HG03439 (cell line): ENCODE measurements around the gene RHOBTB3.

ENCODE experiments used
- ATAC-seq: cut with Tn5 transposase; IDR thresholded peaks from one replicate; pipeline ENCODE4 v1.9.1; 2021; ENCODE audit warnings: mild to moderate bottlenecking, moderate library complexity; ENCODE audit not compliant: unreplicated experiment

The RHOBTB3 gene

DNA sequence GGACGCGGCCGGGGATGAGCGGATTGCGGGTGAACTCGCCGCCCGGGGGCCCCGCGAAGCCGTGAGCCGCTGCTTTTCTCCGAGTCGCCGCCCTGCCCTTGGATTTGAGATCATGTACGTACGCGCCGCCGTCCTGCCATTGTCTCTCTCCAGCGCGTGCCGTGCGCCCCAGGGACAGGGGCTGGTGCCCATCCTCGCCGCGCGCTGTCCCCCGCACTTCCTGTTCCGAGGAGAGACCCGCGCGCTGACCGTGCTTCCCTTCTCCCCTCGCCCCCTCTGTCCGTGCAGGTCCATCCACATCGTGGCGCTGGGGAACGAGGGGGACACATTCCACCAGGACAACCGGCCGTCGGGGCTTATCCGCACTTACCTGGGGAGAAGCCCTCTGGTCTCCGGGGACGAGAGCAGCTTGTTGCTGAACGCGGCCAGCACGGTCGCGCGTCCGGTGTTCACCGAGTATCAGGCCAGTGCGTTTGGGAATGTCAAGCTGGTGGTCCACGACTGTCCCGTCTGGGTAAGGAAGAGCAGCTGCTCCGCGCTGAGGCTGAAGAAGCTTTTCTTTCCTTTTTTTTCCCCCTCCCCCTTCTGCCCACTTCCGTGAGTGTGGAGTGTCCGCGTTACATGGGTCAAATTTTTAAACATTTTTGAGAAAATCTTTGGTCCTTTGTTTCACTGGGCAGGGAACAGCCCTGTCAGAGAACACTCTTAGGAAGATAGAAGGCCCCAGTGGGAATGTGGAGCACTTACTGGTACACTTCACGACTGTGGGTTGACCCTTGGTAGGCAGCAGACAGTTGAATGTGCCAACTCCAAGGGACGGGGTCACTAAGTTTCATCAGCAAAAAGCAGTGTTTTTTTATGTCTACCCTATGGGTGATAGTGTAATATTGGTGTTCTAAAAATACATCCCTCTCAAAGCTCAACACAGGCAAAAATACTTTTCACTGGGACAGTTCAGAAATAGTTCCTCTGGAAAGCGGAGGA is 727 bp downstream of the RHOBTB3 start:
- ATAC-seq, result peak; percentile 23

DNA sequence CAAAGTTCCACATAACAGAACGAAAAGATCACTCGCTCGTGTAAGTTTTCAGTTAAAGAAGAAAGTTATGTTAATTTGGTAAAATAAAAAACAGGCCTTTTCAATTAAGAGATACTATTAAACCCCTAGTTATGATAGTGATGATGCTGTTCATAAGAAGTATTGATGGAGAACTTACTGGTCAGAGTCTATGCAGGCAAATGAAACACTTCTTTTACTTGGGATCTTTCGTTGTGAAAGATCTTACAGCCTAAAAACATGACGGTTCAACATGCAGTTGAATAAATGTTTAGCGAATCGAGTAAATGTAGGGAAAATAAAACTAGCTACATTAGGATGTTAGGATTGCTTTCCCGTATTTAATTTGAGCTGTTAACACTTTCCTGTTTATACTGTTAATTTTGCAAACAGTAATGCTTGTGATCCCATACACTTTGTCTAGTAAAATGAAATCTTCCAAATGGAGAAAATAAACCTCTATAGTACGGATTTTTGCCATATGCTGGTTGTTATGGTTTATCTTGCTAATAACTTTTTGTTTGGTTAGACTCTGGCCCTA is 2.0 kb downstream of the RHOBTB3 start:
- no peak for ATAC-seq

DNA sequence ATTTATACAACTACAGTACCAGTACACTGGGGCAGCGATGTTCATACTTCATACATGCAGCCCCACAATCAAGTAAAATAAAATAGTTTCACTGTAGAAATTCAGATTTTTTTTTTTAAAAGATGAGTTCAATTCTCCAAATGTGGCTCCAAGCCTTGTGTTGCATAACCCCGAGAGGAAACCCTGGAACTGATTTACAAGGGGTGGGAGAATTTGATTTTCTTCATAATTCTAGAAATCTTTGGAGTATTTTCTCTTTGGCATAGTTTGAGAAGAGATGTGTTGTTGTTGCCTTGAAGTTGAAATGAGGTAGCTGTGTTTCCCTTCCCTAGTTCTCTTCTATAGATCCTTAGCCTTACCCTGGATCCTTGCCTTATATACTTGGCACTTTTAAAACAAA is 3.1 kb downstream of the RHOBTB3 start:
- no peak for ATAC-seq

DNA sequence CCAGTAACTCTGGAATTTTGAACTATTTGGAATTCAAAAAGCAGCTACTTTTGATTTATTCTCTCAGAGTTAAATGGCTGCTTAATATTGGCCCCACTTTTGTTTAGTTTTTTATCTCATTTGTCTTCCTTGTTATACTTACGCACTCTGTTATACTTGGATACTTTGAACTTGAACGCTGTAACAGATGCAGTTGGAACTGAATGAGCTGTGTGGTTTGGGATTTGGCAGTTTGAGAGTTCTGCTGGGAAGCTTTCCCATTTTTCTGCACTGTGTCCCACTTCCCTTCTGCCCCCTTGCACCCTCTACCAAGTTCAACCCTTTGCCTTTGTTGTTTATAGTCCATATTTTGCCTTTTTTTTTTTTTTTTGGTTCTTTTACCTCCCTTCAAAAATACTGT is 3.8 kb downstream of the RHOBTB3 start:
- no peak for ATAC-seq

DNA sequence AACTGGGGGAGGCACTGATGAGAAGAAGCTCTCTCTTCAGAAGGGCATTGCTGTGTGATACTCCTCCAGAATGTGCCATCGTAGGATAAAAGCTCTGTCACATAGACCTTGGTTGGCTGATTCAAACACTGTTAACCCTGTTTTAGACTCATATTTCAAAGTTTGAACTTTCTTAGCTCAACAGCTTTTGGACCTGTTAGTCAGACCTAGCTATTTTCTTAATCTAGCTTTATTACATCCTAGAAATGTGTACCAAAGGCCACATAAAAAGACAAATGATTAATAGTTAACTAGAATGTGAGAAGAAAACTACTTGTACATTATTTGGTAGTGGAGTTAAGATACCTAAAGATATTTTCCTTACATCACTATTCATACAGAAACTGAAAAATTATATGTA is 4.3 kb downstream of the RHOBTB3 start:
- no peak for ATAC-seq

DNA sequence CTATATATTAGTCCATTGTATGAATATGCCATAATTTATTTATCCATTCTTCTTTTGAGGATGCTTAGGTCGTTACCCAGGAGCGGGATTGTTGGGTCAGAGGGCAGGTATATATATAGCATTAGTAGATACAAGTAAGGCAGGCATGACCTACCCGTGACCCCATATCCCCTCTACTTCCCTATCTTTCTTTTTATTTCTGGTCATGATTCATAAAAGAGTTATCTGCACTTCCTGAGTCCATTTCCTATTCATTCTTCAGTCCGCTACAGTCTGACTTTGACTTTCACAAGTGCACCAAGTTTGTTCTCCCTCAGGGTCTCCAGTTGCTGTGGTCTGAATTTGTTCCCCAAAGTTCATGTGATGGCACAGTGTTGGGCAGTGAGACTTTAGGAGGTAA is 6.9 kb downstream of the RHOBTB3 start:
- no peak for ATAC-seq

DNA sequence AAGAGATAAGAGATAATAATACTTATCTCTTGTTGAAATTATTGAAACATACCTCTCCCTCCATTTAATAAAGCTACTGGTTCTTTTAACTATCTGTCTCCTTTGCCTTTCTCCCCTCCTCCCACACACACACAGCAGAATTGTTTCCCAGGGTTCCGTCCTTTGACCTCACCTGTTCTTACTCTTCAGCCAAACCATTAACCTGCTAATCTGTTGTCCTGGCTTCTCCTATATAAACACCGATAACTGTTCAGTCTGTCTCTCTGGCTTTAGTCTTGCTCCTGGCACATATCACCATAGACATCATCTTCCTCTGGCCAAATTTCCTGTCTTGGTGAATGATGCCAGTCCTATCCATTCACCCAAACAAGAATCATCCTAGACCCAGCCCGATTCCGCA is 7.7 kb downstream of the RHOBTB3 start:
- ATAC-seq, result no peak

DNA sequence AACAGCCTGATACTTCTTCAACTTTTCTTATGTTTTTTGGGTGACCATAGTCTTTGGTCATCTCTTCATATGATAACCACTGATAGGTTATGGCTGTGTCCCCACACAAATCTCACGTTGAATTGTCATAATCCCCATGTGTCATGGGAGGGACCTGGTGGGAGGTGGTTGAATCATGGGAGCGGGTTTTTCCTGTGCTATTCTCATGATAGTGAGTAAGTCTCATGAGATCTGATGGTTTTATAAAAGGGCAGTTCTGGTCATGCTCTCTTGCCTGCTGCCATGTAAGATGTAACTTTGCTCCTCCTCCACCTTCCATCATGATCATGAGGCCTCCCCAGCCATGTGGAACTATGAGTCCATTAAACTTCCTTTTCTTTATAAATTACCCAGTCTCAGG is 8.7 kb downstream of the RHOBTB3 start:
- no peak for ATAC-seq

DNA sequence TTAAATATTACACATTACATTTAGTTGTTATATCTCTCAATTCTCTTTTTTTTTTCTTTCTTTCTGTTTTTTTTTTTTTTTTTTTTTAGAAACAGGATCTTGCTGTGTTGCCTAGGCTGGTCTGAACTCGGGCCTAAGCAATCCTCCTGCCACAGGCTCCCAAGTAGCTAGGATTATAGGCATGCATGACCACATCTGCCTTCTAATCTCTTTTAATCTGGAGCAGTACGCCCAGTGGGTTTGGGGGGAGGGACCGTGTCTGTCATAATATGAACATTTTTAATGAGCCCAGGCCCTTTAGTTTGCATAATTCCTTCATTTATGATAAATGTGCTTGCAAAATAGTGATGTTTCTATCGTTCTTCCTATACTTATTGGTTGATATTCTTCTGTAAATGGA is 10.3 kb downstream of the RHOBTB3 start:
- ATAC-seq, result no peak

DNA sequence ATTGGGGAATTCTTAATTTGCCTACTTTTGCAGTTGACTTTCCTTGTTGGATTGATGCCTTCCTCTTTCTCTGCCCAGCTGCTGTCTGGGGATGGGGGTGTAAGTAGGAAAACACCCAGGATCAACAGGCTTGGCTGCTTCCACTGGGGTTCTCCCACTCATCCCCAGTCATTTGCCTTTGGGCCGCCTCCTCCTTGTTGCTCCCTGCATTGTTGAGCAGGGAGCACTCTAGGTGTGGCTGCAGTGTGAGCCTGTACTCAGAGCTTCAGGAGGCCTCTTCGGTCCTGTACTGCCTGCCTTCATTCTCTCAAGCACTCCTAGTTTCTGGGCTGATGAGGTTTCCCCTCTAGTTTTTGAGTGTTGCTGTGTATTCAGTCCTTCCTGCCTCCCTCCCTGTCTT is 12.1 kb downstream of the RHOBTB3 start:
- ATAC-seq, result no peak

DNA sequence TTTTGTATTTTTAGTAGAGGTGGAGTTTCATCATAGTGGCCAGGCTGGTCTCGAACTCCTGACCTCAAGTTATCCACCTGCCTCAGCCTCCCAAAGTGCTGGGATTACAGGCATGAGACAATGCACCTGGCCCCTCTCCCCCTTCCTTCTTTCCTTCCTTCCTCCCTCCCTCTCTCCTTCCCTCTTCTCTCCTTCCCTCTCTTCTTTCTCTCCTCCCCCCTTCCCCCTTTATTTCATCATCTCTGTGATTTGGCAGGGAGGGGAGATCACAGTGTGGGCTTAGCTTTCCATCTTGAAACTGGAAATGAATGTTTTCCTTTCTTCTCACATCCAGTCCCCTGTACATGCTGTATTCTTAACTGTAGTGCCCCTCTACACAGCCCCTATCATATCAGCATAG is 12.7 kb downstream of the RHOBTB3 start:
- no peak for ATAC-seq

DNA sequence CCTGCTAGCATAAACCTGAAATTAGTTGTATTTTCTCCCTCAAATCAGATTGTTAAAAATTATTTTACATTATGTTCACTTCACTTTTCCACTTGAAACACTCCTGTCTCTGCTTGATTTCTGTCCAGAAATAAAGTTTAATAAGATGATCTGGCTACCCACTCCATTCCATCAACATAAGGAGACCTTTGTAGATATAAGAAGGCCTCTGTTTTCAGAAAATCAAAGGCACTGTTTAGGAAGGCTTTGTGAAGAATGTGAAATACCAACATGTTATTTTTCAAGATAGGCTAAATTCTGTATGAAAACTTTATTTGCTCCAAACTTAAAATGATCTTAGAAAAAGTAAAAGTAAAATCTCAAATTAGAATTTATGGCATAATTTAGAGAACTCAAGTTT is 15.1 kb downstream of the RHOBTB3 start:
- no peak for ATAC-seq

DNA sequence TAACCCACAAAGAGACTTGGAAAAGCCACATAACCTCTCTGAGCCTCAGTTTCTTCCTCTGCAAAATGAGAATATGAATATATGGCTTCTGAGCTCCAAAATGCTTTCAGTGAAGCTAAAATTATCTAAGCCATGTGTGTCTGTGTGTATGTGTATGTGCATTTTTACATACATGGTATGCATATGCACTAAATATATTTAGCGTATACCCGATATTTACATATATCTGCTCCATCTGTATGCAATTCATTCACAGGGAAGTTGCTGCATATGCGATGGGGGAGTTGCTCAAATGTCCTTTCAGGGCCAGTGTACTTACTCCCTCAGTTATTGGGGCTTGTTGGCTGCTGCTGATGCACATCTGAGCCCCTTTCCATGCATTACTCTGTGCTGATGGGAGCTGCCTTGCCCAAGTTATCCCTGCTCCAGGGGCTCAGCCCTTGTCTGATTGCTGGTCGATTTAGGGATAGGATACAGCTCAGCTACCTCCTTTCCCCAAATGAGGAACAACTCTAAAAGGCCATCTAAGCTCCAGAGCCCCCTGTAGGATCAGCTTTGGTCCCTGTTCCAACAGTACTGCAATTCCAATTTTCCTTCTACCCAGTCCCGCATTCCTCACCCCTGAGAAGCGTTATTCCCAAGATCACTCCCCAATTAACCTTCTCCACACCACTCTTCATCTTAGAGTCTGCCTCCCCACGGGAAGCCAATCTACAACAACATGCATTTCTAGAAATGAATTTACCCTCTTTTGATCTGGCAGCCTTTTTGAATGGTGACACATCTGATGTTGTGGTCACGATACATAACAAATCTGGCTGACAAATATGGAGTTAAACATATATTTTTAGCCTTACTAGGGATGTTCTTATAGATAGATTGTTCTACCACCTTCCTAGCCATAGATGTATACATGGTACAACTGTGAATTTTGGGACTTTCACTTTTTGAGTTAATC is 15.9 kb downstream of the RHOBTB3 start:
- ATAC-seq, result no peak

DNA sequence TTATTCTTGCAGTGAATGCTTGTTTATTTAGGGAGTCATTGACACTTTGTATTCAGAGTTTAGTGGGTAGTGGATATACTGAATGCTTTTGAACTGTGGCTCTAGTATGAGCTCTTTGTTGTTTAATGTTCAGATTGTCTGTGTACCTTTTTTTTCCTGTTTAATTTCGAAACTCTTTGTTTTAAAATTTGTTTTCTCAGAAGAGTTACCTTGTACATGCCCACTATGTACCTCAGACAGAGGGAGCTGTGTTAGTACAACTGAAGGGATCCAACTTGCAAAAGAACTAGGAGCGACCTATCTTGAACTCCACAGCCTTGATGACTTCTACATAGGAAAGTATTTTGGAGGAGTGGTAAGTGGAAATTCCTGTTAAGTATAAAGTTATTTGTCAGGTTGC is 17.0 kb downstream of the RHOBTB3 start:
- ATAC-seq, result no peak

DNA sequence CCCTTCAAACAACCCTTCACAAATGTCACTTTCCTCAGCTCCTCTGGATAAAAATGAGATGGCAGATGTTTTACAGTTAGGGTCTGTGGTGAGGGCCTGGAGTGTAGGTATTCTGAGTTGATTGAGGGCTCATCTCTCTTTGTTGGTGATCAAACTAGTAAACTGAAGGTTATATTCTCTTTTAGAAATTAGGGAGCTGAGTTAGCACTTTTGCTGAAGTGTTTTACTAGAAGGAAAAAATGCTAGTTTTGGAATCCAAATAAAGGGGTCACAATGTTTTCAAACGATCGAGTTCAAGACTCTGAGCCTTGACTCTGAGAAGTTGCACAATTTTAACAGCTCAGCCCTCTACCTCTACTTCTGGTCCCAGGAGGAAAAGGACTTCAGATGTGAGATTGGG is 23.4 kb downstream of the RHOBTB3 start:
- ATAC-seq, result no peak

DNA sequence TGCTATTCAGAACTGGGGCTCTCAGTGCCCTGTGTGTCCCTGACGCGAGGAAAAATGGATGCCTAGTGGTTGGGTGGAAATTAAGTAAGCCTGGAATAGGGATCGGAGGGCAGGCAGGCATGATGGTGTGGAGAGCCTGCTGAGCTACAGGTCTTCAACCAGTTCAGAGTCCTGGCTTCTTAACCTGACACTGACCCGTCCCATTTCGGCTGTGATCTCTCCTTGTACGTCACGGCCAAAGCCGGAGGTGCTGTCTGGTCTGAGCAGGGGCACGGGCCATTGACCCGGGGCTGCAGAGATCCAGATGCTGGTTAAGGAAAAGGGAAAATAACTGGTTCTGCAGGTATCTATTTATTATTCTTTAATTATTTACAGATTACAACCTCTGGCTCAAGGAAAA is 27.9 kb downstream of the RHOBTB3 start:
- ATAC-seq, result no peak

DNA sequence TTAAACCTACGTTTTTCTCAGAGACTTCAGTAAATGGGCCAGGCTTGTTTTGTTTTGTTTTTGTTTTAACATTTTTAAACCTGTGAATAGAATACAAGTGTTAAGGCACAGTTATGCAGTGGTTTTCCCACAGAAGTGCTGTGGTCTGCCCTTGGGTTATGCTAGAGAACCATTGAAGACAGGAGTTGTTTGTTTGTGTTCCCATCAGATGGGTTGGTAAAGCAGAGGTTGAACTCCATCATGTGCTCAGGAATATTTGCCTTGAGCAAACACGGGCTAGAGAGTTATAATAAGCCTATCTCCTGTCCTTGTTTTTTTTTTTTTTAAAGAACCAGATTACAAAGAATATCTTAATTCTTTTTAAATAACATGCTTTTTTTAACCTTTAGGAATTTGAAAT is 28.5 kb downstream of the RHOBTB3 start:
- ATAC-seq, result no peak

DNA sequence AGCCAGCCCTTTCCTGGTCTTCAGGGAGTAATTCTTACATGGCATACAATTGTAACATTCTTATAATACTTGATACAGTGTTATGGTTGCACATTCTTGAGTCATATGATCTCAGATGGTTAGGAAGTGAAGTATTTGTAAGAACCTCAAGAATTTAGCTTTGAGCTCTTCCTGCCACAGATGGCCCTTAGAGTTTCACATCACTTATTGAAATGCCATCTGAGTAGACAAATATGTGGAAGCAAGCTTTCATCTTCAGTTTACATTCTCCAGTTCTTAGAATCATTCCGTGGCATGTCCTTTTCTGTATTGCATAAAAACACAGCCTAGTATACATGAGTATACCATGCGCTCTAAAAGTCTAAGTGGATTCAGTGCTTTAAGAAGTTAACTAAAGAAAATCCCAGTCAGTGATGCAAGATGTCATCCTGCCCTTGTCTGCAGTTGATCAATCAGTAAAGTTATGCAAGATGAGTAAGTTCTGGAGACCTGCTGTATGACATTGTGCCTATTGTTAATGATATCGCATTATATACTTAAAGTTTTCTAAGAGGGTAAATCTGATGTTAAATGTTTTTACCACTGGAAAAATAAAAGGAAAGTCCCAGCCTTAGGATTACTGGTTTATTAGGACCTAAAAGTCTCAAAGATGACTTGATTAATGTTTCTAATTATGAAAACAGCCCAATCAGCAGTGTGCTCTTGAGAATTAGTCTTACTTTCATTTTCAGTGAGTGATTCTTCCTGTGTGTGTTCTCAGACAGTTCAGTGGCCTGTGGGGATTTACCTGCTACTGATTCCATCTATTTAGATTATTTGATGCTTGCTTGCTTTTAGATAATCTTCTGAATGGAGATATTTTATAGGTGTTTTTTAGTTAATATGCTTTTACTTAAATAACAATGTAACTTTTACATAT is 29.4 kb downstream of the RHOBTB3 start:
- peak; percentile 90 for ATAC-seq

DNA sequence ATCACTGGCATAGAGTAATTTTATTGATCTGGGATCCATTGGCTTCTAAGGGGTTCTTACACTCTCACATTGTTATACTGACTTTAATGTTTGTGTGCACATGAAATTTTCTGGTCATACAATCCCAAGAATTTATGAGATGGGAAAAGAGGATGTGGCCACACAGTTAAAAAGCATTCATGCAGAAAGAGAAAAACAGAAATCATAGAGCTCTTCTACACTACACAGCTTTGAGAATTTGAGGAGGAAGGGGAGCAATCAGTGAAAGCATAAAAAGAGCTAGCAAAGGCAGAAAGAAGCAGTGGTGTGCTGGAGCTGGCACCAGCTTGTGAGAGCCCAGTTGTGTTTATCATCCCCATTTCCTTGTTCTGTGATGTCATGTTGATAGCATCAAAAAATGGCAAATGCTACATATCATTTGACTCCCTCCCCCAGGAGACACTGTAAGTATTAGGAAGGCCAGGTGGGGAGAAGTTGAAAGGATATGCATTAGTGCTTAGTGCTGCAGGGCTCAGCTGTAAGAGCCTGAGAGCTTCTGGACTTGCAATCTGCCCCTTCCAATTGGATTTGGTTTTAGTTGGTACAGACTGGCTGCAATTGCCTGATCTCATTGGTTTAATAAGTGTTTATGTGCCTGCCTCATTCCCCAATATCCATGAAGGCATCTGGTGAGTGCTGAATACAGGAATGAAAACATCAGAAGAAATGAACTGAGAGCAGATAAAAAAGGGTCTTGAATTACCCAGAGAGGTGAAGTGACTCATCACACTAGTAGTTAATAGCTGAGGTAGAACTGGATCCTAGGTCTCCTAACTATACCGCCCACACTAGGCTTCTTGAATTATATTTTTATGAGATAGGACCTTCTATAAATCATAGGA is 30.9 kb downstream of the RHOBTB3 start:
- no peak for ATAC-seq
